ENCODE results near the gene EP400. TPM values are rescaled to one million over a fixed set of nuclear protein-coding genes. Genes with fewer than 3 reads are reported as not detected.

EP400 gene
- total and polyA plus RNA-seq, 2 of the 8 experiments (the other 6 are each of a cell fraction or from before 2014, with no cell fraction given): 13.1 to 69.7 TPM

- TF ChIP-seq SAP30 (IDR thresholded peaks at IDR 0.05; ENCODE audit: insufficient read depth, insufficient replicate concordance, low read length) (no peak), KDM5A (IDR thresholded peaks at IDR 0.05; ENCODE audit: low read length) (no peak), TBP (IDR thresholded peaks at IDR 0.05; ENCODE audit: low read depth, low read length) (no peak)
These were observed 40.5 kb upstream of the EP400 start (continued) for GRCh38 chr12:131909081-131909751.

All from H1 (cell line).